CD4-positive, alpha-beta T cell (primary cell): ENCODE data around the gene MAST2. TPM values are rescaled to one million over a fixed set of nuclear protein-coding genes. Genes with fewer than 3 reads are reported as not detected.

Experiments used
- ATAC-seq: fragments of 200-7000 bp; cut with Tn5 transposase; one replicate; pipeline ENCODE4 v1.10.0; 2022; ENCODE audit warnings: mild to moderate bottlenecking; ENCODE audit not compliant: poor library complexity
- CTCF ChIA-PET: fragments of 350-600 bp; sonication (Branson Sonifier 250); formaldehyde crosslinking; loops from one replicate; lab custom pipeline; 2021; ENCODE audit warnings: antibody characterized with exemption, inconsistent platforms; lab: Charles Lee
- POLR2A ChIA-PET: fragments of 350-600 bp; sonication (Branson Sonifier 250); formaldehyde crosslinking; loops from one replicate; lab custom pipeline; 2021; ENCODE audit warnings: antibody characterized with exemption, inconsistent platforms; lab: Charles Lee
- DNase-seq, 14 experiments: peaks; one replicate each; pipeline ENCODE4 v3.0.0-alpha.2; 2013 to 2020; ENCODE audit warnings: mixed read lengths in 2 of 14
- H3K27ac ChIP-seq, 2 donors: one replicate each; pipeline versions ENCODE4 v1.5.1 to v1.7.0; 2013; ENCODE audit warnings: low read length in 2 of 2, low read depth in 1 of 2, mild to moderate bottlenecking in 1 of 2
- H3K27me3 ChIP-seq, 2 experiments: 1 replicate in 1 of 2; 2 replicates in 1 of 2; pipeline versions ENCODE4 v1.6.1 to v1.7.0; 2013; ENCODE audit warnings: low read length in 2 of 2, control low read depth in 1 of 2, mild to moderate bottlenecking in 1 of 2, moderate library complexity in 1 of 2; ENCODE audit not compliant: insufficient read depth in 2 of 2, control insufficient read depth in 1 of 2
- H3K36me3 ChIP-seq: one replicate; pipeline ENCODE4 v1.6.1; 2013; ENCODE audit warnings: low read length, control low read depth; ENCODE audit not compliant: insufficient read depth
- H3K4me1 ChIP-seq: one replicate; pipeline ENCODE4 v1.6.1; 2013; ENCODE audit warnings: low read length, control low read depth; ENCODE audit not compliant: insufficient read depth
- H3K4me3 ChIP-seq: one replicate; pipeline ENCODE4 v1.5.1; 2013; ENCODE audit warnings: mild to moderate bottlenecking, low read length, moderate library complexity
- H3K9me3 ChIP-seq, 2 experiments: 1 replicate in 1 of 2; 2 replicates in 1 of 2; pipeline versions ENCODE4 v1.6.1 to v1.7.0; 2013; ENCODE audit warnings: low read length in 2 of 2, mild to moderate bottlenecking in 2 of 2, control low read depth in 1 of 2, moderate library complexity in 1 of 2; ENCODE audit not compliant: control insufficient read depth in 1 of 2, insufficient read depth in 1 of 2
- H3K27ac Mint-ChIP-seq: one replicate; pipeline ENCODE4 v1.8.0; 2020; ENCODE audit warnings: mixed read lengths
- H3K27me3 Mint-ChIP-seq: one replicate; pipeline ENCODE4 v1.8.0; 2021; ENCODE audit warnings: mixed read lengths
- H3K36me3 Mint-ChIP-seq: one replicate; pipeline ENCODE4 v1.8.0; 2021; ENCODE audit warnings: low read depth, mixed read lengths
- H3K4me1 Mint-ChIP-seq: one replicate; pipeline ENCODE4 v1.8.0; 2021; ENCODE audit warnings: low read depth, mixed read lengths
- H3K4me3 Mint-ChIP-seq: one replicate; pipeline ENCODE4 v1.8.0; 2020; ENCODE audit warnings: mild to moderate bottlenecking, mixed read lengths
- H3K9me3 Mint-ChIP-seq: one replicate; pipeline ENCODE4 v1.8.0; 2020; ENCODE audit warnings: mixed read lengths
- CTCF ChIP-seq: fragments of 200-600 bp; IDR thresholded peaks from one replicate; pipeline ENCODE4 v1.8.0; 2022; ENCODE audit warnings: antibody characterized with exemption, mild to moderate bottlenecking
- intact Hi-C, 2 experiments: fragments of 100-400 bp; cut with DNase I in 1 of 2; cut with micrococcal nuclease in 1 of 2; formaldehyde crosslinking; loops; one replicate each; pipeline versions ENCODE4 v1.15.1 to v1.9.0; 2023 to 2025; cut with DNase I, micrococcal nuclease
- total RNA-seq, 174 experiments: library from RNA in 2 of 174; stranded (reverse) in 2 of 174; gene quantifications; one replicate each; pipeline ENCODE4 v1.2.3 and lab custom pipeline; 2021 to 2026

Gene MAST2
- total RNA-seq, 2 experiments from 2014 or later, result 5.7 to 6.5 TPM

- H3K9me3 Mint-ChIP-seq, result no peaks in the 10 kb centered on the region
- peaks cover 5% of the 10 kb centered on the region for H3K4me1 Mint-ChIP-seq
- H3K4me3 Mint-ChIP-seq, result no peak overlapping the region
- DNase-seq, result no peak
- H3K4me3 ChIP-seq, result no peak overlapping the region
- intact Hi-C loops, result no loop called here
- H3K9me3 ChIP-seq, result no peaks in the 10 kb centered on the region
- no peaks in the 10 kb centered on the region for H3K27me3 ChIP-seq
- no peaks in the 10 kb centered on the region for H3K4me1 ChIP-seq
- H3K36me3 ChIP-seq, result no peaks in the 10 kb centered on the region
- no peak overlapping the region for H3K27ac ChIP-seq
- peaks cover 3% of the 10 kb centered on the region for H3K36me3 Mint-ChIP-seq
- no peak overlapping the region for H3K27ac Mint-ChIP-seq
- TF ChIP-seq CTCF, result no peak
- ChIA-PET CTCF (no interaction called here), POLR2A (no interaction called here)
- ATAC-seq, result no peak
- no peaks in the 10 kb centered on the region for H3K27me3 Mint-ChIP-seq
Observed at GRCh38 chr1:45814776-45815175, 11.4 kb downstream of the MAST2 start.

GRCh38 chr1:45815667-45816458 is 12.5 kb downstream of the MAST2 start:
- DNase-seq, result no peak
- TF ChIP-seq CTCF, result no peak
- Histone ChIP-seq H3K36me3 (no peaks in the 10 kb centered on the region), H3K27me3 (no peaks in the 10 kb centered on the region), H3K9me3 (no peaks in the 10 kb centered on the region), H3K4me1 (no peaks in the 10 kb centered on the region), H3K27ac (no peak overlapping the region), H3K4me3 (no peak overlapping the region)
- no peak overlapping the region for H3K4me3 Mint-ChIP-seq
- no peak overlapping the region for H3K27ac Mint-ChIP-seq
- H3K9me3 Mint-ChIP-seq, result no peaks in the 10 kb centered on the region
- ChIA-PET CTCF (no interaction called here), POLR2A (no interaction called here)
- H3K36me3 Mint-ChIP-seq, result peaks cover 3% of the 10 kb centered on the region
- peaks cover 14% of the 10 kb centered on the region for H3K4me1 Mint-ChIP-seq
- no peaks in the 10 kb centered on the region for H3K27me3 Mint-ChIP-seq
- ATAC-seq, result no peak
- intact Hi-C loops, result no loop called here

- no peak overlapping the region for H3K4me3 ChIP-seq
- H3K36me3 Mint-ChIP-seq, result peaks cover 7% of the 10 kb centered on the region
- DNase-seq, result no peak
- no peaks in the 10 kb centered on the region for H3K4me1 ChIP-seq
- intact Hi-C loops, result no loop called here
- peaks cover 14% of the 10 kb centered on the region for H3K4me1 Mint-ChIP-seq
- no peaks in the 10 kb centered on the region for H3K27me3 Mint-ChIP-seq
- no peaks in the 10 kb centered on the region for H3K36me3 ChIP-seq
- ATAC-seq, result no peak
- H3K9me3 Mint-ChIP-seq, result no peaks in the 10 kb centered on the region
- ChIA-PET POLR2A (no interaction called here), CTCF (no interaction called here)
- no peaks in the 10 kb centered on the region for H3K27me3 ChIP-seq
- no peak overlapping the region for H3K27ac Mint-ChIP-seq
- no peak overlapping the region for H3K27ac ChIP-seq
- no peak overlapping the region for H3K4me3 Mint-ChIP-seq
- TF ChIP-seq CTCF, result no peak
- no peaks in the 10 kb centered on the region for H3K9me3 ChIP-seq
Observed at GRCh38 chr1:45820173-45820572, 16.8 kb downstream of the MAST2 start.
